Effector memory CD8-positive, alpha-beta T cell (primary cell): ENCODE data around the gene CDHR2.

Experiments
- ATAC-seq: fragments of 150-1000 bp; cut with Tn5 transposase; replicated peaks from 2 replicates; pipeline ENCODE4 v1.10.0; 2021; ENCODE audit warnings: mild to moderate bottlenecking, moderate library complexity
- DNase-seq, 3 experiments: peaks; one replicate each; pipeline ENCODE4 v3.0.0; 2021
- H3K27ac Mint-ChIP-seq, 2 donors: one replicate each; pipeline ENCODE4 v1.8.0; 2022; ENCODE audit warnings: mild to moderate bottlenecking in 2 of 2, mixed read lengths in 2 of 2, moderate library complexity in 2 of 2
- H3K27me3 Mint-ChIP-seq, 2 donors: one replicate each; pipeline ENCODE4 v1.8.0; 2022; ENCODE audit warnings: mixed read lengths in 2 of 2
- H3K36me3 Mint-ChIP-seq: one replicate; pipeline ENCODE4 v1.8.0; 2022; ENCODE audit warnings: mild to moderate bottlenecking, moderate library complexity, mixed read lengths; ENCODE audit not compliant: insufficient read depth
- H3K4me1 Mint-ChIP-seq, 2 donors: one replicate each; pipeline ENCODE4 v1.8.0; 2022; ENCODE audit warnings: low read depth in 2 of 2, mixed read lengths in 2 of 2
- H3K4me3 Mint-ChIP-seq, 2 donors: one replicate each; pipeline ENCODE4 v1.8.0; 2022; ENCODE audit warnings: mild to moderate bottlenecking in 2 of 2, mixed read lengths in 2 of 2, moderate library complexity in 2 of 2
- H3K9me3 Mint-ChIP-seq, 2 donors: one replicate each; pipeline ENCODE4 v1.8.0; 2022; ENCODE audit warnings: mixed read lengths in 2 of 2
- total RNA-seq, 9 experiments: gene quantifications; one replicate each; lab custom pipeline; 2026; lab: John Stamatoyannopoulos, UW

The CDHR2 gene
- total RNA-seq, result 0.12 to 3.6 (median 0.67) reads per million in 9 experiments

DNA sequence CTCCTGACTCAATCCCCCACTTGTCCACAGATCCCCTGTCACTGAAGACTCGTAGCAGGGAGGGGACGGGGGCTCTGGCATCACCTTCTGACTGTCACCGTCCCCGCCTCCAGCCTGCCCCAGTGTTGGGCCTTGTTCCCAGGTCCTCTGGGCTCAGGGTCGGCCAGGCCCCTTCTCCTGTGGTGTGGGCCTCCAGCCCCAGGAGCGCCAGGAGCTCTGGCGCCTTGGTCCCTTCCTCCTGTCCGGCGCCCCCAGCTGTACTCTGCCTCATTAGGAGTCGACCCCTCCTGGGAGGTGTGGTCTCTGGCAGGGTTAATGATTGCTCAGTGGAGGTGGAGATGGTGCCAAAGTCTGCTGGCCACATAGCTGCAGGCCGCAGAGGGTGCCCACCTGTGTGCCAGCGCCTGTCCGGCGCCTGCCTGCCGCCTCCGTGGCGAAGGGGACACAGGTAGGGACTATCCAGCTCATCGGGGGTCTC is at the start of gene CDHR2:
TSS of gene CDHR2 (plus strand) at position 376 of the 478 bp plus-strand sequence. CDS start 16,011 bp downstream, outside the sequence.
- Mint-ChIP-seq H3K36me3 (peaks cover 6% of the 10 kb centered on the region), H3K9me3 (no peaks in the 10 kb centered on the region), H3K27ac (peak within 1 kb of the TSS; percentile 80 to 86), H3K4me1 (peaks cover 28 to 39% of the 10 kb centered on the region in 2 donors), H3K4me3 (peak within 1 kb of the TSS; percentile 18 to 64), H3K27me3 (no peaks in the 10 kb centered on the region)
- ATAC-seq (no peak), DNase-seq (no peak)

DNA sequence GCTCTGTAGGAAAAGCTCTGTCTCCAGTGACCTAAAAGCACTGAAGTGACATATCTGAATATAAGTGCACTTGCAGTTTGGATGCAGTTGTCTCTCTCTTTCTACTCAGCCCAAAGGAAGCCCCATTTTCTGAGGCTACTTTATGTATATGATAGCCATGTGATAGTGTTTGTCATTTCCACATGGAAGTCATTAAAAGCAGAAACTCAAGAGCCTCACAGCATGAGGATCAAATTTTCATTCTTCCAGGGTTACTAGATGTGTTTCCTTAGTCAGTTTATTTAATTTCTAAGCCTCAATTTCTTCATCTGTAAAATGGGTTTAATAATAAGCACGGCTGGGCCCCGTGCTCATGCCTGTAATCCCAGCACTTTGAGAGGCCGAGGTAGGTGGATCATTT is 48.6 kb upstream of the CDHR2 start:
- ATAC-seq, result no peak
- Mint-ChIP-seq H3K36me3 (peaks cover 88% of the 10 kb centered on the region), H3K27ac (peak overlapping the region in 1 of 2 donors; percentile 25), H3K4me3 (no peak overlapping the region), H3K9me3 (no peaks in the 10 kb centered on the region), H3K4me1 (no peaks in the 10 kb centered on the region), H3K27me3 (no peaks in the 10 kb centered on the region)
- no peak for DNase-seq

DNA sequence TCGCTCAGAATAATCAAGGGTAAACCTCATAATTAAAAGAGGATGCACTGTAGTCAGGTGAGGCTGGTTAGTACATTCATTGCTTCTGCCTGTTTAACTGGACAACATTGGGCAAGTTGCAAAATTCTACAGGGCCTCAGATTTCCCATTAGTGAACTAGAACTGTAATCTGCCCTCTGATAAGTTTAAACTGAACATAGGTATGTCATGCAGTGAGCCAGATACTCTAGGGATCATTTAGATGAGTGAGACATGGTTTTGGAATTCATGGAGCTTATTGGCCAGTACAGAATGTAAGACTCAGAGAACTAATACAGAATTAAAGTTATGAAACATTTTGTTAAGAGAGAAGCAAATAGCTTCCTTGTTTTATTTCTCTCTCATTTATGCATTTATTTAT is 47.8 kb upstream of the CDHR2 start:
- Mint-ChIP-seq H3K4me1 (no peaks in the 10 kb centered on the region), H3K4me3 (no peak overlapping the region), H3K27me3 (no peaks in the 10 kb centered on the region), H3K27ac (peak overlapping the region in 1 of 2 donors; percentile 13), H3K36me3 (peaks cover 88% of the 10 kb centered on the region), H3K9me3 (no peaks in the 10 kb centered on the region)
- ATAC-seq (no peak), DNase-seq (no peak)

DNA sequence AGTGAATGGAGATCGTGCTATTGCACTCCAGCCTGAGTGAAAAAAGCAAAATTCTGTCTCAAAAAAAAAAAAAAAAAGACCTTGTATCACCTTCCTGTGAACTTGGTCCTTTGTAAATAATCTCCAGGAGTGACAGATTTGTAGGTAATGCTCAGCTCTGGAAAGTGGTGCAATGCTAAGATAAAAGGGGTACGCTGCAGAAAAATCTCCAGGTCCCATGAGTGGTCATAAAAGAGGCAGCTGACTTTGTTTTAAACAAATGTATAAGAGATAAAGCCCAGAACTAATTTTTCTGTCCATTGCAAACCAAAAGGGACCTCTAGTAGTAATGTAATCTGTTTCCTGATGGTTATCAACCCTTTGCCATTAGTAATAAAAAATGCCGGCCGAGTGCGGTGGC is 45.6 kb upstream of the CDHR2 start:
- H3K4me1 Mint-ChIP-seq, result peaks cover 0 to 2% of the 10 kb centered on the region in 2 donors
- DNase-seq, result no peak
- ATAC-seq, result no peak
- no peak overlapping the region for H3K27ac Mint-ChIP-seq
- H3K9me3 Mint-ChIP-seq, result no peaks in the 10 kb centered on the region
- no peak overlapping the region for H3K4me3 Mint-ChIP-seq
- no peaks in the 10 kb centered on the region for H3K27me3 Mint-ChIP-seq
- peaks cover 80% of the 10 kb centered on the region for H3K36me3 Mint-ChIP-seq

DNA sequence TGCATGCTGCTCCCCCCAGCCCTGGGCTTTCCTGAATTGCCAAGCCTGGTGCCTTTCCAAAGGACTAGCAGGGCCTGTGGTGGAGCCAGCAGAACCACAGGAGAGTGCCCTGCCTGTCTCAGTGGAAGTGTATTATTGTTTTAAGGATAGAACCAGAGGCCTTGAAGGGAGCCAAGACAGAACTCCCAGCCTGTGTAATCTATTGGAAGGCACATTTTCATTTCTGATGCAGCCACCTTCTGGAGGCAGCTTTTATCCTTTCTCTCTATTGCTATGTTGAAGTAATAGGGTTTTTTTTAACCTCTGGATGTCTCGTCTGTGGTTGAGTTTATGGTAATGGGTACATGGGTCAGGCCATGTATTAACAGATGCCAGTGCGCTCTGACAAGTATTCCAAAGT is 41.2 kb upstream of the CDHR2 start:
- Mint-ChIP-seq H3K4me1 (peaks cover 0 to 2% of the 10 kb centered on the region in 2 donors), H3K4me3 (no peak overlapping the region), H3K27ac (peak overlapping the region in 1 of 2 donors; percentile 92), H3K36me3 (peaks cover 46% of the 10 kb centered on the region), H3K9me3 (no peaks in the 10 kb centered on the region), H3K27me3 (no peaks in the 10 kb centered on the region)
- ATAC-seq (no peak), DNase-seq (no peak)

GRCh38 chr5:176508603-176509002 is 40.5 kb upstream of the CDHR2 start:
- peaks cover 44% of the 10 kb centered on the region for H3K36me3 Mint-ChIP-seq
- no peaks in the 10 kb centered on the region for H3K27me3 Mint-ChIP-seq
- no peaks in the 10 kb centered on the region for H3K9me3 Mint-ChIP-seq
- DNase-seq (no peak), ATAC-seq (no peak)
- no peak overlapping the region for H3K4me3 Mint-ChIP-seq
- peak overlapping the region; percentile 44 to 49 for H3K27ac Mint-ChIP-seq
- peaks cover 0 to 2% of the 10 kb centered on the region in 2 donors for H3K4me1 Mint-ChIP-seq

- DNase-seq (no peak), ATAC-seq (no peak)
- peaks cover 9 to 10% of the 10 kb centered on the region in 2 donors for H3K4me1 Mint-ChIP-seq
- no peaks in the 10 kb centered on the region for H3K27me3 Mint-ChIP-seq
- H3K9me3 Mint-ChIP-seq, result no peaks in the 10 kb centered on the region
- H3K4me3 Mint-ChIP-seq, result no peak overlapping the region
- H3K27ac Mint-ChIP-seq, result peak overlapping the region in 1 of 2 donors; percentile 79
- H3K36me3 Mint-ChIP-seq, result peaks cover 17% of the 10 kb centered on the region
Measured at GRCh38 chr5:176513788-176514187, 35.4 kb upstream of the CDHR2 start.

- Mint-ChIP-seq H3K4me1 (peaks cover 9 to 10% of the 10 kb centered on the region in 2 donors), H3K4me3 (no peak overlapping the region), H3K27me3 (no peaks in the 10 kb centered on the region), H3K9me3 (no peaks in the 10 kb centered on the region), H3K36me3 (peaks cover 12% of the 10 kb centered on the region), H3K27ac (peak overlapping the region in 1 of 2 donors; percentile 79)
- ATAC-seq, result no peak
- DNase-seq, result no peak
Measured at GRCh38 chr5:176514244-176514950, 34.7 kb upstream of the CDHR2 start.

GRCh38 chr5:176515396-176515795 is 33.7 kb upstream of the CDHR2 start:
- no peak overlapping the region for H3K27ac Mint-ChIP-seq
- peaks cover 10 to 15% of the 10 kb centered on the region in 2 donors for H3K4me1 Mint-ChIP-seq
- DNase-seq (no peak), ATAC-seq (no peak)
- H3K9me3 Mint-ChIP-seq, result no peaks in the 10 kb centered on the region
- no peak overlapping the region for H3K4me3 Mint-ChIP-seq
- H3K27me3 Mint-ChIP-seq, result no peaks in the 10 kb centered on the region
- peaks cover 11% of the 10 kb centered on the region for H3K36me3 Mint-ChIP-seq

DNA sequence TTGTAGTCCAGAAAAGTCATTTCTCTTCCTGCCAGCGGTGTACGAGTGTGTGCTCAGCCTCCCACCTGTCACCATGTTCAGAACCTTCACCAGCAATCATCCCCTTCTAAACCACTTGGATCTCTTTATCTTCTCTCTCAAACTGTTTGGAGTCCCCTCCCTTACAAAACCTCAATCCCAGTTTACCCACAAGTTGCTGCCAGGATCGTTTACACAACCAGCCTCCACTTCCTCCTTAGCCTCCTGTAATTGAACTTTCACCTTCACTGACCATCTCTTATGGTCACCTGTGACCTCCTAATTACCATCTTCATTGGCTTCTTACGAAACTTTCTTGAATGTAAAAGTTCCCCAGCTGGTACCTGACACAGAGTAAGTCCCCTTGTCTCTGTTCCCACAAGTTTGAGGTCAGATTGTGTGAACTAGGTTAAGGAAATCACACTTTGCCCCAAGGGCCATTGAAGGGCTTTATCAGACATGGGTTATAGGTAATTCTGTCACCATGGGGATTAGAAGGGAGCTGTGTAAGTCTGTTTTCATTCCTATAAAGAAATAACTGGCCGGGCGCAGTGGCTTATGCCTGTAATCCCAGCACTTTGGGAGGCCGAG is 32.0 kb upstream of the CDHR2 start:
- Mint-ChIP-seq H3K36me3 (peaks cover 11% of the 10 kb centered on the region), H3K27ac (peak overlapping the region in 1 of 2 donors; percentile 22), H3K27me3 (no peaks in the 10 kb centered on the region), H3K9me3 (no peaks in the 10 kb centered on the region), H3K4me3 (peak overlapping the region; percentile 9 to 30), H3K4me1 (peaks cover 10 to 18% of the 10 kb centered on the region in 2 donors)
- peak; percentile 98 for ATAC-seq
- no peak for DNase-seq

- H3K36me3 Mint-ChIP-seq, result peaks cover 12% of the 10 kb centered on the region
- no peaks in the 10 kb centered on the region for H3K27me3 Mint-ChIP-seq
- no peak for ATAC-seq
- H3K4me3 Mint-ChIP-seq, result no peak overlapping the region
- no peak for DNase-seq
- H3K9me3 Mint-ChIP-seq, result no peaks in the 10 kb centered on the region
- H3K4me1 Mint-ChIP-seq, result peaks cover 18 to 20% of the 10 kb centered on the region in 2 donors
- H3K27ac Mint-ChIP-seq, result no peak overlapping the region
Measured at GRCh38 chr5:176519810-176520720, 29.1 kb upstream of the CDHR2 start.

GRCh38 chr5:176521286-176521685 is 27.9 kb upstream of the CDHR2 start:
- Mint-ChIP-seq H3K4me1 (peaks cover 20% of the 10 kb centered on the region in 2 donors), H3K27ac (no peak overlapping the region), H3K36me3 (peaks cover 22% of the 10 kb centered on the region), H3K4me3 (no peak overlapping the region), H3K9me3 (no peaks in the 10 kb centered on the region), H3K27me3 (no peaks in the 10 kb centered on the region)
- no peak for ATAC-seq
- no peak for DNase-seq

GRCh38 chr5:176521699-176522263 is 27.4 kb upstream of the CDHR2 start:
- H3K36me3 Mint-ChIP-seq, result peaks cover 23% of the 10 kb centered on the region
- ATAC-seq, result no peak

More at GRCh38 chr5:176521699-176522263, 27.4 kb upstream of the CDHR2 start:
- no peak for DNase-seq
- Mint-ChIP-seq H3K27me3 (no peaks in the 10 kb centered on the region), H3K9me3 (no peaks in the 10 kb centered on the region), H3K4me1 (peaks cover 19 to 20% of the 10 kb centered on the region in 2 donors), H3K27ac (peak overlapping the region in 1 of 2 donors; percentile 68), H3K4me3 (no peak overlapping the region)
